ENCODE measurements around the gene IFNB1.
A peak's percentile ranks its signal among the peaks of the same experiment; 100 is the strongest.

GRCh38 chr9:21070171-21070571 lies 7.6 kb downstream of the IFNB1 start:
- TF ChIP-seq CTCF (IDR thresholded peaks at IDR 0.05): peak; percentile 45
- no peak for TF ChIP-seq POLR2AphosphoS5 (IDR thresholded peaks at IDR 0.05; ENCODE audit: low read depth, low read length)
- no peak for TF ChIP-seq USF1 (IDR thresholded peaks at IDR 0.05; ENCODE audit: borderline replicate concordance, low read depth)
- TF ChIP-seq GATA2 (CRISPR knock-in tag; IDR thresholded peaks at IDR 0.05): no peak
- no peak for TF ChIP-seq REST (IDR thresholded peaks at IDR 0.05; ENCODE audit: low read depth, low read length)
- peak; percentile 42; the same call in 1 of the 2 replicates for TF ChIP-seq MAX (IDR thresholded peaks at IDR 0.05; ENCODE audit: low read depth)
- TF ChIP-seq GABPA (IDR thresholded peaks at IDR 0.05; ENCODE audit: low read depth): no peak
- TF ChIP-seq RAD21 (IDR thresholded peaks at IDR 0.05; ENCODE audit: low read length): no peak
- no peak for TF ChIP-seq EP300 (IDR thresholded peaks at IDR 0.05; ENCODE audit: borderline replicate concordance in 1 of 2, low read depth in 1 of 2, low read length in 1 of 2)
- TF ChIP-seq TAF1 (IDR thresholded peaks at IDR 0.05; ENCODE audit: borderline replicate concordance, low read depth, low read length): no peak
- TF ChIP-seq CHD2 (IDR thresholded peaks at IDR 0.05; ENCODE audit: low read length, partially characterized antibody): no peak
- no peak for TF ChIP-seq NRF1 (IDR thresholded peaks at IDR 0.05; ENCODE audit: low read depth, low read length)
